ENCODE results near the gene TPSG1.
"Not testable (repeated sequence)": the region's sequence is repeated elsewhere in the genome, so short reads cannot be mapped to it uniquely, and the experiment has no call there.

DNA sequence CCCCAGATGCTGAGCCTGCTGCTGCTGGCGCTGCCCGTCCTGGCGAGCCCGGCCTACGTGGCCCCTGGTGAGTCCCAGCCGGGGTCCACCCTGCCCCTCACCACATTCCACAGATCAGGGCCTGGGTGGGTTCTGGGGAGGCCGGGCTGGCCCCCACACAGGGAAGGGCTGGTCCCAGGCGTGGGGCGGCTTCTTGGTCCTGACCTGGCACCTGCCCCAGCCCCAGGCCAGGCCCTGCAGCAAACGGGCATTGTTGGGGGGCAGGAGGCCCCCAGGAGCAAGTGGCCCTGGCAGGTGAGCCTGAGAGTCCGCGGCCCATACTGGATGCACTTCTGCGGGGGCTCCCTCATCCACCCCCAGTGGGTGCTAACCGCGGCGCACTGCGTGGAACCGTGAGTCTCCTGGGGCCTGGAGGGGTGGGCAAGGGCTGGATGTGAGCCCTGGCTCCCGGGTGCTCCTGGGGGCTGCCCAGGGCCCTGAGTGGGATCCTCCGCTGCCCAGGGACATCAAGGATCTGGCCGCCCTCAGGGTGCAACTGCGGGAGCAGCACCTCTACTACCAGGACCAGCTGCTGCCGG, 31.3 kb upstream of the TPSG1 start:
- TF ChIP-seq, protein P1, sequence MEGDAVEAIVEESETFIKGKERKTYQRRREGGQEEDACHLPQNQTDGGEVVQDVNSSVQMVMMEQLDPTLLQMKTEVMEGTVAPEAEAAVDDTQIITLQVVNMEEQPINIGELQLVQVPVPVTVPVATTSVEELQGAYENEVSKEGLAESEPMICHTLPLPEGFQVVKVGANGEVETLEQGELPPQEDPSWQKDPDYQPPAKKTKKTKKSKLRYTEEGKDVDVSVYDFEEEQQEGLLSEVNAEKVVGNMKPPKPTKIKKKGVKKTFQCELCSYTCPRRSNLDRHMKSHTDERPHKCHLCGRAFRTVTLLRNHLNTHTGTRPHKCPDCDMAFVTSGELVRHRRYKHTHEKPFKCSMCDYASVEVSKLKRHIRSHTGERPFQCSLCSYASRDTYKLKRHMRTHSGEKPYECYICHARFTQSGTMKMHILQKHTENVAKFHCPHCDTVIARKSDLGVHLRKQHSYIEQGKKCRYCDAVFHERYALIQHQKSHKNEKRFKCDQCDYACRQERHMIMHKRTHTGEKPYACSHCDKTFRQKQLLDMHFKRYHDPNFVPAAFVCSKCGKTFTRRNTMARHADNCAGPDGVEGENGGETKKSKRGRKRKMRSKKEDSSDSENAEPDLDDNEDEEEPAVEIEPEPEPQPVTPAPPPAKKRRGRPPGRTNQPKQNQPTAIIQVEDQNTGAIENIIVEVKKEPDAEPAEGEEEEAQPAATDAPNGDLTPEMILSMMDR (IDR thresholded peaks at IDR 0.05) = not testable (repeated sequence)
- TF ChIP-seq EZH2phosphoT487, EZH2 (IDR thresholded peaks at IDR 0.05): not testable (repeated sequence)

All from neural progenitor cell (in vitro differentiated cells).